Activated T-cell treated with anti-CD3 and anti-CD28 coated beads for 4 hours (primary cell): Measurements from ENCODE around the gene INTS2.
A peak's percentile ranks its signal among the peaks of the same experiment; 100 is the strongest.
"Not testable (repeated sequence)": the region's sequence is repeated elsewhere in the genome, so short reads cannot be mapped to it uniquely, and the experiment has no call there.

Experiments used
- DNase-seq: peaks from one replicate; pipeline ENCODE4 v3.0.0-alpha.2; 2020

INTS2 gene

DNA sequence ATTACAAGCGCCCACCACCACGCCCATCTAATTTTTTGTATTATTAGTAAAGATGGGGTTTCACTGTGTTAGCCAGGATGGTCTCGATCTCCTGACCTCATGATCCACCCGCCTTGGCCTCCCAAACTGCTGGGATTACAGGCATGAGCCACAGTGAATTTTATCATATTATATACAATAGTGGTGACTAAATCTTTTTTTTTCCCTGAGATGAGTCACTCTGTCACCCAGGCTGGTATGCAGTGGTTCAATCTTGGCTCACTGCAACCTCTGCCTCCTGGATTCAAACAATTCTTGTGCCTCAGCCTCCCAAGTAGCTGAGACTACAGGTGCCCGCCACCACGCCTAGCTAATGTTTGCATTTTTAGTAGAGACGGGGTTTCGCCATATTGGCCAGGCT, 41.9 kb downstream of the INTS2 start:
- not testable (repeated sequence) for DNase-seq

DNA sequence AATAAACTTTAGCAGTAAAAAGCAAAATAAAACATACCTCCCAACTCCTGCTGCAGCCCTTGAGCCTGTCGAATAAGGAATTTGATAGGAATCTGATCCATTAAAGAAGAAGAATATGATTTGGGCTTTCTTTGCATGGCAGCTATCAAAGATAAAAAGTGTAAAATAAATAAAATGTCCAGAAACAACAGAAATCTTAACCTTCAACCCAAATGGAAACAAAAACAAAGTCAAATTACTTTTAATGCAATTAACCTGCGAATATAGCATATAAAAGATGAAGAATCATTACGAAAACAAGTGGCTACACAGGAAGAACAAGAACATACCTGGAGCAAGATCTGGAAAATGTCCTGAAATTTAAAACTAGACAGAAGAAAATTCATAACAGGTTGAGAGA, 42.9 kb downstream of the INTS2 start:
- DNase-seq: no peak

DNA sequence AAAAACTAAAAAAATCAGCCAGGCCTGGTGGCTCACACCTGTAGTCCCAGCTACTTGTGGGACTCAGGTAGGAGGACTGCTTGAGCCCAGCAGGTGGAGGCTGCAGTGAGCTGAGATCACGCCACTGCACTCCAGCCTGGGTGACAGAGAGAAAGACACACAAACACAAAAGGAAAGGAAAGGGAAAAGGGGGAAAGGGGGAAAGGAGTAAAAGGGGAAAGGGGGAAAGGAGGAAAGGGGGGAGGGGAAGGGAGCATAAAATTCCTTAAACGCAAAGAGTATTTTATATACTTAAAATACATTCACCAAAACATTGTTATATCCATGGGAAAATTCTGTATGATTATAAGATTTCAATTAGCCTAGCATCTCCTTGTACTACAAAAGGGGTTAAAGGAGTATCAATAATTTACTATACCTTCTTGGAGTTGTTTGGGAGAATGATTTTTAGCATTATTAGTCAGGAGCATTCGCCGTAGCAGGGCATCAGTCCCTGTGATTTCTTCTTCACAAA, 47.1 kb downstream of the INTS2 start:
- DNase-seq: no peak

DNA sequence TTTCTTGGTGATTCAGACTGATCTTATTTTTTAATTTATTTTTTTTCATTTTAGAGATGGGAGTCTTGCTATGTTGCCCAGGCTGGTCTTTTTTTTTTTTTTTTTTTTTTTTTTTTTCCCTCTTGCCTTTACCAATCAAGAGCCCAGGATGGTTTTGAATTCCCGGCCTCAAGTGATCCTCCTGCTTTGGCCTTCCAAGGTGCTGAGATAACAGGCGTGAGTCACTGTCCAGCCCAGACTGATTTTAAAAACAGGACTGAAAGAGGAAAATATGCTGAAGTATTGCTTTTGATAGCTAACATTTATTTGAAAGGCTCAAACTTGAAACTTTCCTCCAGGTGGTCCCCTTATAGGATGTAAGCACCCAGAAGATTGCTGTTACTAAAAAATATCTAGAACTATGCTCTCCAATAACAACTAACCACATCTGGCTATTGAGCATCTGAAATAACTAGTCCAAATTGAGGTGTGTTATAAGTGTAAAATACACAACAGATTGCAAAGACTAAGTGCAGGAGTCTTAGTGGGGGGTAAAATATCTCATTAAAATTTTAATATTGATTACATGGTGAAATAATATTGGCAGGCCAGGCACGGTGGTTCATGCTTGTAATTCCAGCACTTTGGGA, 48.7 kb downstream of the INTS2 start:
- DNase-seq: no peak

DNA sequence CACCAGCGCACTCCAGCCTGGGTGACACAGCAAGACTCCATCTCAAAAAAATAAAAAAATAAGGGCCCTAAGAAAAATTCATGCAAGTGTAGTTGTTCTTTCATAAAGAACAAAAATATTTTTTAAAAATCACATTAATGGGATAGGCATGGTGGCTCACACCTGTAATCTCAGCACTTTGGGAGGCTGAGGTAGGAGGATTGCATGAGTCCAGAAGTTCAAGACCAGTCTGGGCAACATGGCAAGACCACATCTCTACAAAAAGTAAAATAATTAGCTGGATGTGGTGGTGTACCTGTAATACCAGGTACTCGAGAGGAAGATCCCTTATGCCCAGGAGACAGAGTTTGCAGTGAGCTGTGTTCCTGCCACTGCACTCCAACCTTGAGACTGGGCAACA, 49.3 kb downstream of the INTS2 start:
- DNase-seq: no peak

DNA sequence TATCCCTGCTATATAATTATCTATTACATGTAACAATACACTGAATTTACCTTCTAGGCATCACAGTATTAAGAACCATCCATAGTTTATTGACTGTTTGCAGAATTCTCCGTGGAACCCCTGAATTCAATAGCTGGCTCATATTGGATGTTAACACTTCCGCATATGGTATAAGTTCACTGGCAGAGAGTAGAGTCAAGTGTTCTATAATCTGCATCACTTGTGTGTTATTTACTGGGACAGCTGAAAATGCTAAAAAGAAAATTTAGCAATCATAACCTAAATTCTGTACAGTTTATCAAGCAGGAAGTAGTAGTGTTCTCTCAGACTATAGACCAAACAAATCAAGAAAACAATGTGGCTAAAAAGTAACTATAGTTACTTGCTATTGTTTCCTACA, 49.9 kb downstream of the INTS2 start:
- DNase-seq: no peak

DNA sequence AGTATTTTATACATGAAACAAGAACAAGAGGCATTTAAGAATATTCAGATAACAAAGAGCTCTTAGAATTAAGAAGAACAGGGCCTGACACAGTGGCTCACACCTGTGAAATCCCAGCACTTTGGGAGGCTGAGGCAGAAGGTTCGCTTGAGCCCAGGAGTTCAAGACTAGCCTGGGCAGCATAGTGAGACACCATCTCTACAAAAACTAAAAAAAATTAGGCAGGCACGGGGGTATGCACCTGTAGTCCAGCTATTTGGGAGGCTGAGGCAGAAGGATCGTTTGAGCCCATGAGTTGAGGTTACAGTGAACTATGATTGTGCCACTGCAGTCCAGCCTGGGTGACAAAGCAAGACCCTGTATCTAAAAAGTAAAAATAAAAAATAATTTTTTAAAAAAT, 52.0 kb downstream of the INTS2 start:
- DNase-seq: no peak

DNA sequence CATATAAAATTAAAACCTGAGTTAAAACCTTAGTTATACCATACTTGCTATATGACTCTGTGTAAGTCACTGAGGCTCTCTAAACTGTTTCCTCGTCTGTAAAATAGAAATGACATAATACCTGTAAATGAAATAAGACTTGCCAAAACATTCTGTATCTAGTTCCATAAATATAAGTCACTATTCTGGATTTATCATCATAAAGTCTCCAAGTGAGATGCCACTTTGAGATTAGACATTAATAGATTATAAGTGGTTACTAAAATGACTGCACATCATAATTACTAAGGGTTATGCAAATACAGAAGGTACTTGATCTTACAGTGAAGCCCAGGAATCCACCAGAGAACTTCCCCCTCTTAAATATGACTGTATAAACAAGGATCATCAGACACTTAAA, 52.5 kb downstream of the INTS2 start:
- no peak for DNase-seq

DNA sequence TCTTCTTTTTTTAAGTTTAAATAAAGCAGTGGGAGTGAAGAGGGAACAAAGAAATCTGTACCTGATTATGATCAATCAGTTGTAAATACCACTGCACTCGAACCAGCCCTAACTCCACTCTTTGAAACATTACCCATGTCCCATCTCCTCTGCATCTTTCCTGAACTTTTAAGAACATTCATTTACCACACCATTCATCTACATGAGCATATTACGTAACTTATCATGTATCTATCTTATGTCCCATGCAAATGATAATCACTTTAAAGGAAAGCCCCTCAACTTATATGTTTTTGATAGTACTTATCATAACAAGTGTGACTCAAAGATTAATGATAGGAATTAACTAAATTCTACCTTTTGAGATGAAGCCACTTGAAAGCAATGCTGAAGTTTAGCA, 53.7 kb downstream of the INTS2 start:
- no peak for DNase-seq

DNA sequence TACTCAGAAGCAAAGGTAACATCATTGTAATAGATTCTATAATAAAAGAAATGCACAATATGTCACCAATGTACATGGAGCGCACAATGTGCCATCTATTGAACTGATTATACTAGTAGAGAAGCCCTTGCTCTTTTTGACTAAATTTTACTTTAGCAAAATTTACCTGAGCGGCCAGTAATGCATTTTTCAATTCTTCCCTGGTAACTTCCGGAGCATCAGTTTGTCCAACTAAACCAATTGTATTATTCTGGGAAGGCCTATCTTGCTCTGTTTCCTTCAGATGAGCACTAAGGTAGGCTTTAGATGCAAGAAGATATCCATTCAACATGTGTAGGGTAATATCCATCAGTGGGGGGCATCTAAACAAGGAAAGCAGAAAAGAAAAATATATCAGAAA, 55.7 kb downstream of the INTS2 start:
- no peak for DNase-seq

DNA sequence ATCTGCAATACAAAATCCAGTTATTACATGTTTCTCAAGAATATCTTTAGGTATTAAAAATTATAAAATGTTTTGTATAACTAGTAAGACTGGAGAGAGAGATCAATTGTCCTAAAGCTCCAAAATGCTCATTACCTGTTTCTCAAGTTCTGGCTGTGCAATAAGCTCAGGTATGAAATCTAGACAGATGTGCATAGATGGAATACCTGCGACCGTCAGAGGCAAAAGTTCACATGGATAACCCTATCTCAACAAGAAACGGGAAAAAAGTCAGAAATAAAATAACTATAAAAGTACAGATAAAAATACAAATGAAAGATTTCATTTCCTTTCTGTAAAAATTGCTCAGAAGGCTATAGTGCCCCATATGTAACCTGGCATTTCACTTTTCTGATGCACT, 58.6 kb downstream of the INTS2 start:
- DNase-seq: no peak

DNA sequence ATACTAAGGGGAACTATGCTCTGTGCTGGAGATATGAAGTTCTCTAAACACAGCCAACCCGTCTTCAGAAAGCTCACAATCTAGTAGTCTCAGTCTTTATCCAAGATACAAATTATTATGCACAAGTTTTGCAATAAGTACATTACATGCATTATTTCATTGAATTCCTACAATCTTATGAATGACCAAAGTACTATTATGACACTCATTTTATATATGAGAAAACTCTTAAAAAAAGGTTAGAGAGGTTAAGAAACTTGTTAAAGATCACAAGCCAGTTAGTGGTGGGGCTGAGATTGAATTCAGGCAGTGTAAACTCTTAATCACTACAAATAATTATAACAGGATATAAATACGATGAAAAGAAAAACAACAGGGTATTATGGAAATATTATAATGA, 59.7 kb downstream of the INTS2 start:
- no peak for DNase-seq

DNA sequence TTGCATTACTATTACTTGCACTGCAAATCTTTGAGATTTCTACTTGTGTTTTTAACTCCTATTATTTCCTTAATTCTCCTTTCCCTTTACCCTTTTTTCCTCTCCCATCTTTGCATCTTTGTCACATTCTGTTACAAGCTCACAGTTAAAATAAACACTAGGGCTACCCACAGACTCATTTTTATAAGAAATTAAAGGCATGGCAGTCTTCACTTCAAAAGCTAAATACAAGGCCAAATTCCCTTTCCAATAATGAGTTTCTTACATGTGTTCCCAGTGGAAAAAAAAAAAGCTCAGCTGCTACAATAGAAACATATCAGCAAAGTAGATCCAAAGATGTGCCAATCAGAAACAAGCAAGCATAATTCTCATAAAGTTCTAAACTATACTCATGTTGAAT, 60.7 kb downstream of the INTS2 start:
- DNase-seq: no peak

DNA sequence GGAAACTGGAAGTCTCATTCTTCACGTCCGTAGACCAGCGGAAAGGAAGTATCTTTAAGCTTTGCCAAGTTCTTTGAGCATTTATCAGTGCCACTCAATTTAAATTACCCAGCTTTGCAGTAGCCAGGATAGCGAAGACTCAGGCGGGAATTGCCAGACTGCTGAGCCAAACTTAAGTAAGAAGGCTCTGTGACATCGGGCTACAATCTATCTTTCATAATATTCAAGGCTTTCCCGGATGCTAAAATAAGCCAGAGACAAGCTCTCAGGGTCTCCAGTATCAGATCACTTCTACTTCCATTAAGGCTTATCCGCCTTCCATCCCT, 64.0 kb downstream of the INTS2 start:
- no peak for DNase-seq

DNA sequence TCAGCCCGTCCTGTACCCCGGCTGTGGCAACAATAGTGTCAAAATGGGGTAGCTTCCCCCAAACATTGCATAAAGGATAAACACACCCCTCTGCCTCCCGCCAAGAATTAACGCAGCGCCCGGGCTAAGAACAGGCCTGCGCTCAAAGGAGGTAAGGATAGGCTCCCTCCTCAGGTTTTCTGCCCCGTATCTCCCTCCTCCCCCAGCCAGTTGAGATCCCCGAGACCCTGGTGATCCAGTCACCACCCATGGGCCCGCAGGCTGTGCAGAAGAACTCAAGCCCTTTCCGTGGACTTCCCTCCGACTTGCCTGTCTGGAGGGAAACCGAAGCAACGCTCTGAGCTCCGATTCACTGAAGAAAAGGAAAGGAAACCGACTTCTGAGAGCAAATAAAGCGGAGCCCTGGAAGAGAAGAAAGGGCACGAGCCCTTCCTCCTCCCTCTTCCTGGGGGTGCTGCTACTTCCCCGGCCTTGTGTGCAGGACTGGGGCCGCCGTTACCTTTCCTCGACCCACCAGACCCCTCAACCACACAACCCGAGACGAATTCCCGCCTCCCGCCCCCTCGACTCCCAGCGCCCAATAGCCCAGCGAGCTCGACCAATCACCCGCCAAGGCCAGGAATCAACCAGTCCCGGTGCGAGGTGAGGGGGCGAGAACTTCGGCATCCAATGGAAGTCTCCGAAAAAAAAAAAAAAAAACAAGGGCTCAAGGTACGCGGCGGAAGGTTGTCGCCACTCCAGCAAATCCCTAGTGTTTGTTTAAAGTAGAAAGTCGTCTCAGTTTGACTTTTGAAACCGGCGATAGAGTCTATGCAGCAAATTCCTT, 64.6 kb downstream of the INTS2 start, which contains the start of gene BRIP1:
TSS of gene BRIP1 (minus strand) at position 554 of the 826 bp plus-strand sequence. CDS start 1,989 bp downstream, outside the sequence.
- DNase-seq: peak; percentile 75

DNA sequence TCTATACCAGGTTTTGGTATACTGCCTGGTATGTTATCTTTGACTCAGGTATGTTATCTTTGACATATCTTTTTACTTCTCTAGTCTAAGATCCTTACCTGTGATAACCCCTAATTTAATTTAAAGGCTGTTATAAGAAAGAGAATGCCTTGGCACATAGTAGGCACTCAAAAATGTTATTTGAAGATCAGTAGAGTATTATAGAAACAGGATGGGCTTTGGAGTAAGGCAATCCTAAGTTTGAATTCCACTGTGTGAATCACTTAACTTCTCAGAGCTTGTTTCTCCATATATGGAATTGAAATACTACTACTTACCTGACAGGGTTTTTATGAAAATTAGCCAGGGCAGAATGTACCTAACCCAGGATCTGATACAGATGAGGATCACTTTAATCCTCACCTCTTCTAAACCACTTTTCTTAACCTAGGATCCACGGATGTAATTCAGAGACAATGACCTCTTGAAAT, 65.6 kb downstream of the INTS2 start:
- no peak for DNase-seq

DNA sequence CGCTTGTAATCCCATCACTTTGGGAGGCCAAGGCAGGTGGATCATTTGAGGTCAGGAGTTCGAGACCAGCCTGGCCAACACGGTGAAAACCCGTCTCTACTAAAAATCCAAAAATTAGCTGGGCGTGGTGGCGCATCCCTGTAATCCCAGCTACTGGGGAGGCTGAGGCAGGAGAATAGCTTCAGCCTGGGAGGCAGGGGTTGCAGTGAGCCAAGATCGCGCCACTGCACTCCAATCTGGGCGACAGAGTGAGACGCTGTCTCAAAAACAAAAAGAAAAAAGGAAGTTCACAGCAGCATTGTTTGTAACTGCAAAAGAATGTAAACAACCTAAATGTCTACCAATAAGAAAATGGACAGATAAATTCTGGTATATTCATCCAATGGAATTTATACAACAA, 67.4 kb downstream of the INTS2 start:
- DNase-seq: not testable (repeated sequence)

DNA sequence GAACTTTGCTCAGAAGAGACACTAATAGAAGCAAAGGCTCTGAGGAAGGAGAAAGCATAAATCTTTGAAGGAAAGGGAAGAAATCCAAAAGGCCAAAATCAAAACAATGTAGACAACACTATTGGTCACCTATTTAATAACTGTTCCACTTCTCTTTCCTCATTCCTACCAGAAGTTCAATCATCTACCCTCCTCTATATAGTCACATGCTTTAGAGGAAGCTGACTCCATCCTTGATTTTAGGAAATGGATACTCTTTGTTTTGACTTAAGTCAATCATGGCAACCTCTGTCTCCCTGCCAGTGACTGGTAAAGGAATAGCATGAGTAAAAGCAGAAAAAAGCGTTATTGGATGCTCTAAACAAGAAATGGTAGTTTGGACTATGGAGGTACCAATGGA, 71.7 kb downstream of the INTS2 start:
- DNase-seq: no peak

DNA sequence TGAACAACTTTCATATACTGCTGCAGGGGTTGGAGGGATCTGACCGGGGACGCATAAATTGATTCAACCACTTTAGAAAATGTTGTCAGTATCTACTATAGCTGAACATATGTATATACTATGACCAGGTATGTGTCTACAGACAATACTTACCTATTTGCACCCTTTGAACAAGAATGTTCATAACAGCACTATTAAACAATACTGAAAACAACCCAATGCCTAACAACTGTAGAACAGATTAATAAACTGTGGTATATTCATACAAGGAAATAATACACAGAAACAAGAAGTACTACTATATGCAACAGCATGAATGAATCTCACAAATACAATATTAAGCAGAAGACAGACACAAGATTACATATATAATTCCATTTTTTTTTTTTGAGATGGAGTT, 74.9 kb downstream of the INTS2 start:
- no peak for DNase-seq

DNA sequence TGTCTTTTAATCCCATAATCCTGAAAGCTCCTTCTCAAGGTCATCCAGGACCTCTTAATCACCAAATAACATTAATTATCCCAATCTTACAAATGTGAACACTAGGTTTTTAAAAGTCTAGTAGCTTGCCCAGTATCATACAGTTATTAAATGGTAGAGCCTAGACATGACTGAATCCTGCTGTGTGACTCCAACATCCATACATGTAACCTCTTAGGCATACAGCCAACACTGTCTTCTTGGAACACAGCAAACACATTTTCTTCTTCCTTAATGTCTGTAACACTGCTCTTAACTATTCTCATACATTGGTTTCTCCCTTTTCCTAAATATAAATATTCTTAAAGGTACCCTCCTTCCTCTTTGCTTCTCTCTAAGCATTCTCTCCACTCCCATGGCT, 78.1 kb downstream of the INTS2 start:
- no peak for DNase-seq

DNA sequence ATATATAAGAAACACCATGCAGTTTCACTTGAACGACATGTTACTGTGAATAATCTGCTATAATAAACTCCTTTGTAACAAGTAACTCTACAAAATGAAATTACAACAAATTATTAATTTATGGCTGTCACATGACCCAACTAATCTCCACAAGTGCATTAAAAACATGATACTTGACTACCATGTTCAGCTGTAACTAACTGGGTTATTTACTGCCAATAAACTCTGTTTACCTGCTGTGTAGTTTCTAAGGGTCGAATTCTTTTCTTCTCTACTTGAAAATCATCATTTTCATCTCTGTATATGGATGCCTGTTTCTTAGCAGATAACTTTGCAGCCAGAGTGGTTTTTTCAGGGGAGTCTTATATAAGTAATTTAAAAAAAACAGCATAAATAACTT, 78.9 kb downstream of the INTS2 start:
- no peak for DNase-seq

DNA sequence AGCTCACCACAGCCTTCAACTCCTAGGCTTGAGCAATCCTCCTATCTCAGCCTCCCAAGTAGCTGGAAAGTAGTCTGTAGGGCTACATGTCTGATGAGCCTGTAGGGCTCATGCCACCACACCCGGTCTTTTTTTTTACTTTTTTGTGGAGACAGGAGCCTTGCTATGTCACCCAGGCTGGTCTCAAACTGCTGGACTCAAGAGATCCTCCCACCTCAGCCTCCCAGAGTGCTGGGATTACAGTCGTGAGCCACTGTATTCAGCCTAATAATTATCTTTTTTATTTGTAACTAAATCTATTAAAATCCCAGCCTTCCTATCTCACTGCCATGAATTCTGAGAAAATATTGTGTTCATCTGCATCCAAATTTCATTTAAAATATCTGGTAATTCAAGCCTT, 79.5 kb downstream of the INTS2 start:
- no peak for DNase-seq

DNA sequence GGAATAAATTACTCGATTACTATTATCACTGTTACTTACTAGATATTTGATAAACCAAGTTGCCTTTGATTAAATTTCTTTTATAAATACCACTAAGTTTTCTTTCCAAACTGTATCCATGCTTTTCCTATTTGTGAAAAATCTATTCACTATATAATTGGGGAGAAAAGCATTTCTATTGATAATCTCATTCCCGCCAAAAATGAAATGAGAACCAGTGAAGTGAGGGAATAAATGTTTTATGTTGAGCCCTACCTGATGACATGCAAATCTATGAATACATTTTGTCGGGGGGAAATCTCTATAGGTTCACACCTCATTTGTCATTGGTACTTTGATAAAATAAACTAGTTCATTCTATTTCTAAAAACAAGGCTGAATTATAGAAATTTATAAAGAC, 80.1 kb downstream of the INTS2 start:
- no peak for DNase-seq

DNA sequence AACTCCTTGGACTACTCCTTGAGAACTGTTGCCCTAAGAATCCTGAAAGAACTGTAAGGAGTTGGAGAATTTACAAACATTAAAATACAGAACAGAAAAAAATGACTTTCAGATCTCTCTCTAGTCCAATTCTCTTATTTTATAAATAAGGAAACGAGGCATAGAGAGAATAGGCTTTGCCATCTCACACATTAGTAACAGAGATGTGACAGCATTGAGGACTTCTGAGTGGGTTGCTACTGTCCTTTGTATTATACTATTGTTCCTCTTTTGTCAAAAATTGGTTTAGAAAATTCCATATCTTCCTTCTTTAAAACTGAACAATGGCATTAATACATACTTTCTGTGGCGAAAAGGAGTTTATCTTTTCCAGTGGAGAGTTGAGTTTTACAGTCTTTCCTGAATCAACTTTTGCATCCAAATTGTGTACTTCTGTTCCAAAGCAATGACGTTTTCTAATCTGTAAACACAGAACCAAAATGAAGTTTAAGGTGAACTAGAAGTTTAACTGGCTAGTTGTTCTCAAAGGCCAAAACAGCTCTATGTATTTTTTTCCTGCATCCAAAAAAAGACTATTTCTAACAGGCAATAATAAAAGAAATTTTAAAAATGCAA, 80.9 kb downstream of the INTS2 start:
- DNase-seq: no peak
